Anterior cingulate cortex (tissue), 58 donors: ENCODE data around the gene PPP6R3.

Source experiments
- DNase-seq, 58 donors: peaks; one replicate each; lab custom pipeline; 2025; lab: John Stamatoyannopoulos, UW

The PPP6R3 gene

DNA sequence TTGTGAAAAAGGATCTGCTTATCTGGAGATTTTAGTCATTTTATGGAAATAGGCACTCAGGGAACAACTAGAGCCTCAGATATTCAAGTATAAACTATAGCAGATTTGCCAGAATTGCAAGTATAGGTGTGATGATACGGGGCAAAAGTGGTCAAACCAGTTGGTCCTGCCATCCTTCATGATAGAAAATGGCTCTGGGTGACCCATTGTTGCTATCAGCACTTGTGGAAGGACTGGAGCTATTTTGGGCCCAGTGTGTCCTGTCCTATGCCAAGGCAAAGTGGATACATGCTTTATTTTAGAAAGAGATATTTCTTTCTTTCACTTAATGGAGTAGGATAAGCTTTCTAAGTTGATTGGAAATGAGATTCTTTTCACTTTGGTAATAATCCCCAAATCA is 85.2 kb downstream of the PPP6R3 start:
- no peak for DNase-seq

DNA sequence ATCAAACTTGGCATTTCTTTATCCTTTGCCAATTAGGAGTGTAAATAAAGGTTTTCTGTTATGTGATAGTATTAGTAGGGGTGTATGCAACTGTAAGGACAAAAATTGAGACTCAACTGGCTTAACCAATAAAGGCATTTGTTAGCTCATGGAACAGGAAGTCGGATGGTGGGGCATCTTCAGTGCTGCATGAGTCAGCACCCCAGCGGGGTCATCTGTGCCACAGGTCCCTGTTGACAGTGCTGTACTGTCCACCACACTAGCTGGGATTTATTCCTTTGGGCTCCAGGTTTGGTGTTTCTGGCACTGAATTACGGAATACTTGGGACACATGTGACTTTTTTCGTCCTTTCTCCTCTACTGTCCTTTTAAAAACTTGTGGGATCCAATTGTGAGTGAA is 86.0 kb downstream of the PPP6R3 start:
- DNase-seq, result no peak

DNA sequence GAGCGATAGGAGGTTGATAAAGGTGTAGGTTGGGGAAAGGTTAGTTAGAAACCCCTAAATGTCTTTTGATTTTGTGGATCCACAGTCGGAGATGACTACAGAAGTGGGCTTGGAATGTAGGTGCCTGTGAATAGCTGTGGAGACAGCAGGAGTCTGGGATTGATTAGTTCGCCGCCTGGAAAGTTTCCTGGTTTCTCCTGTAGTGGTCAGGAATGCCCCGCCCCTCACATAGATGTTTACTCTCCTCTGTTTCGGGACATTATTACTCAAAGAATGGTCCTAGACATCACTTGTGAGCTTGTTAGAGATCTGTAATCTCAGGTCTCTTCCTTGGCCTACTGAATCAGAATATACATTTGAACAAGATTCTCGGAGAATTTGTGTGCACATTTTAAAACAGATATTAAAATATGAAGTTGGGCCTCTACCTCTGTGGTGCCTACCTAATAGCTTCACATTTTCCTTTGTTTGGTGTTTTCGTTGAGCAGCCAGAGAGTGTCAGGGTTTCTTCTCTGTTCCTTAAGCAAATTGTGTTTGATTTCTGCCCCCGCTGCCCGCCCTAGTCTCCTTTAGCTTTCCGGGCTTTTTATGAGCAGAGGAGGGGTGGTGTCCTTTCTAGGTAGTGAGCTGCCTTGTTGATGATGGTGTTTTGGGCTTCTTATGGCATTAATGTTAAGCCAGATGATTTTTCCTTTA is 89.4 kb downstream of the PPP6R3 start:
- DNase-seq, result no peak

DNA sequence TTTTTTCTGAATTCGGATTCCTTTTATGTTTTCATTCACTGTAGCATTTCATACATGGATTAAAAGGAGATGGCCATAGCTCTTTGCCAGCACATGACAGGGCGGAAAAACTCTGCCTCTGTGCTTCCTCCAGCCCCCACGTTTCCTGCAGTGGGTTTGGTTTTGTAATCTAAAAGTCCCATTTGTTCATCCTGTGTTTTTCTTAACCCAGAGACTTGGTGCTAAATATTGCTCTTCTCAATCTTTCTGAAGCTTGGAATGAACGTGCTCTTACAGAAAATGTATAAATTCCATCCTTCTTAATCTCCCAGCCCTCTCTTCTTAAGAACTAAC is 89.9 kb downstream of the PPP6R3 start:
- peak in 1 of 58 donors; percentile 8 for DNase-seq

DNA sequence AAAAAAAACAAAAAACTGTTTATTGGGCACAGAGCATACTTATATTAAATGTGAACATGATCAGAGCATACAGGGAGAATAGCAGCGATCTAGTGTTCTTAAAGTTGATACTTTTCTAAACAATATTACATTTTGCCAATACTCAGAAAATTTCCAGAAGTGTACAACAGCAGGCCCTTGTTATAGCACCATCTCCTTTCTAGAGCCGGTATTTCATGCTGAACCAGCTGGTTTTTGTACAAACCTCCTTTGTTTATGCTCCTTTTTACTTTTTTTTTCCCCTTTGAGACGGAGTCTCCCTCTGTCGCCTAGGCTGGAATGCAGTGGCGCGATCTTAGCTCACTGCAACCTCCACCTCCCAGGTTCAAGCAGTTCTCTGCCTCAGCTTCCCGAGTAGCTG is 90.7 kb downstream of the PPP6R3 start:
- DNase-seq, result no peak

DNA sequence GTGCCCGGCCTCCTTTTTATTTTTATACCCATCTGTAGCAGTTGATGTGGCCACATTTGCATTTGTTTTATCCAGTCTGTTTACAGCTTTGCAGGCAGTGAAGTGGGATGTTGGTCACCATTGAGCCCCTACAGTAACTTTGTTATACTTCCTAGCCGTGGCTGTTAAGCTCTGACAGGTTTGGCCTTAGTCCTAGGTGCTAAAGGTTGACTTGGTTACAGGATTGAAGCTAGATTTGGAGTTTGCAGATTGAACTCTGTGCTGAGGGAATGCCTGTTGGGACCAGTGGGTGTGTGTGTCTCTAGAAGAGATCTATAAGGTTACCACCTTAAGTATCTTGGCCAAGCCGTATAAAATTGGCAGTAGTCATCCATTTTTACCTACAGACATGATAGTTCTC is 91.2 kb downstream of the PPP6R3 start:
- DNase-seq, result no peak

DNA sequence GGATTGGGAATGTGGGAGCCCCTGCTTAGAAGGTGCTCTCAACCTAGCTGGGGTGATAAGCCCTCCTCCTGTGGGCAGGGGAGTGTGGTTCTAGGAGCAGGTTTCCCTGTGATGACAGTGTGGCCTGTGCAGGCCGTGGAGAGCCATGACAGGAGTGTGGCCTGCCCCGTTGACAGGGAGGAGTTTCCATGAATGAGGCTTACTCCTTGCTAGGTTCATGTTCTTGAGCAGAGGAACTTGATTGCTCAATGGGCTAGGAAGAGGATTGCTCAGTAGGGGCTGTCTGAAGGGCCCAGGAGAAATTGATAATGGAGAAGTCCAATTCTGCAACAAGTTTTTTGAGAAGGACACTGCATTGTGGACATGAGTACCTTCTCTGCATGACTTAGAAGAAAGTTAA is 92.0 kb downstream of the PPP6R3 start:
- DNase-seq, result no peak

DNA sequence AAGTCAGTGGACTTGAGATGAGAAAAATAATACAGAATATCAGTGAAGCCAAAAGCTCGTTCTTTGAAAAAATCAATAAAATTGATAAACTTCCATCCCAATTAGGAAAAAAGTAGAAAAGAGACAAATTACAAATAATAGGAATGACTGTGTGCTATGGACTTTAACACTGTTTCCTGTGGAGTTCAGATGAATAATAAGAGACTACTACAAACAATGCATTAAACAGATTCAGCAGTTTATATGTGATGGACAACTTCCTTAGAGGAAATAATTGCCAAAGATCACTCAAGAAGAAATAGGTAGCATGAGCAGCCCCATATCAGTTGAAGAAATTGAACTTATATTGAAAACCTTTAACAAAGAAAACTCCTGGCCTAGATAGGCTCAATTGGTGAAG is 99.7 kb downstream of the PPP6R3 start:
- DNase-seq, result no peak

DNA sequence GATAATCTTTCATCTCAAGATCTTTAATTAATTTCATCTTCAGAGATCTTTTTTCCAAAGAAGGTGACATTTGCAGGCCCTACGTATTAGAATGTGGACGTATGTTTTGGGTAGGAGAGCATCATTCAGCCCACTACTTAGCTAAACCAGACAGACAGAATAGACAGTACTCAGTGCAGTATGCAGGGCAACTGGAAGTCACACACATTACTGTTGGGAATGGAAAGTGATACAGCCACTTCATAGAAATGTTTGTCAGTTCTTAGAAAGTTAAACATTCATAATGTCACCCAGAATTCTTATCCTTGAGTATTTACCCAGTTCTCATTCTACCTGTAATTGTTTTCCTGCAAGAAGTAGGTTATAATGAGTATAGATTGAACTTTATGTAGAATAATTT is 102.9 kb downstream of the PPP6R3 start:
- DNase-seq, result no peak

DNA sequence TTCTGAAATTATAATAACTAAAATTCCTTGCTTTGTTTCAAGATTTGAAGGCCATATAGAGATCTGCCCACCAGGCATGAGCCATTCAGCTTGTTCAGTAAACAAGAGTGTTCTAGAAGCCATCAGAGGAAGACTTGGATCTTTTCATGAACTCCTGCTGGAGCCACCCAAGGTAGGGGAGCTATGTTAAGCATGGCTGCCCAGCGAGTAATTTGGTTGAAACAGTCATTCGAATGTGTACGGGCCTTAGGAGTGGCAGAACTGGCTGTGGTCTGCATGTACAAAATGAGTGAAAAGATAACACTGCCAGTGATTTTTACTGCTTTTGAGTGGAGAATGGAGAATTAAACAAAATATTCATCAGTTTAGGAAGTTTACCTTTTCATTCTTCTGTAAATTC is 103.7 kb downstream of the PPP6R3 start:
- DNase-seq, result no peak

DNA sequence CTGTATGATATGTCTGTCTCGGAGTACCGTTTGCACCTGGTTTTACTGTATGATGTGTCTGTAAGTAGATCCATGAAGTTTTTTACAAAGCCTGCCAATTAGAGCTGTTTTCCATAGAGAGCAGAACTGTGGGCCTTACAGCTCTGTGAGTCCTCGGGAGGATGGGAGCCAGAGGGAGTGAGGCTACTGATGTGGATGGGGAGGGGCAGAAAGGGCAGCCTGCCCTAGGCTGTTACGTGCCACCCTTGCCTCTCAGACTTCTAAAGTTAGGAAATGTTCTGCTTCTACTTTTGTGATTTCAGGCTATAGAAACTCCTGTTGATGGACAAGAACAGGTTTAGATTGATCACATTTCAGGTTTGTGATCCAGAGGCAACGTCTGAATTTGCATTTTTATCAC is 105.2 kb downstream of the PPP6R3 start:
- DNase-seq, result no peak

DNA sequence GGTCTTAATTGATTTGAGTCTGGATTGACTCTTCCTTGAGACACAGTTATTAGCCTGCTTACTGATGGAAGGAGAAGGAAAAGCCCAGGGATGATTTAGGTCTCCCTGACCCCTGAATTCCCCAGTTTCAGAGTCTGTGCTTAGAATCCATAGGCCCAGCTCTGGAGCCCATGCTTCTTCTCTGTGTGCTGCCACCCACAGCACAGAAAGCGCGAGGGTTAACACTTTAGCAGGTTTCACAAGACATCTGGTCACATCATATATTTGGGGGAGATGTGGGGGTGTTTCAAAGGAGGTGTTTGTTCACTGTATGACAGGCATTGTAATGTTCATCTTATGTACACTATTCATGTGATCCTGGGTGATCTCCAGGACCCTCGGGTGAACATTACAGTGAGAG is 107.0 kb downstream of the PPP6R3 start:
- DNase-seq, result peak in 1 of 58 donors; percentile 6

DNA sequence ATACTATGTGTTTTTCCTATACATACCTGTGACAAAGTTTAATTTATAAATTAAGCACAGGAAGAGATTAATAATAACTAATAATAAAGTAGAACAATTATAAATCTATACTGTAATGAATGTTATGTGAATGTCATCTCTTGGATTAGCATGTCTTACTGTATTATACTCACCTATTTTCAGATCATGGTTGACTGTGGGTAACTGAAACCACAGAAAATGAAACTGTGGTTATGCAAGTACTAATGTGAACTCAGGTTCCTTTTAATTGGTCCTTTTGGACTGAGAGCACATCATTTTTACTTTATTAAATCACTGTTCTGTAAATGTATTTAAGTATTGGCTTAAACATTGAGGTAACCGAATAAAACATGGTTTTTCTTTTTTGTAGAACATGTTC is 108.8 kb downstream of the PPP6R3 start:
- DNase-seq, result no peak

DNA sequence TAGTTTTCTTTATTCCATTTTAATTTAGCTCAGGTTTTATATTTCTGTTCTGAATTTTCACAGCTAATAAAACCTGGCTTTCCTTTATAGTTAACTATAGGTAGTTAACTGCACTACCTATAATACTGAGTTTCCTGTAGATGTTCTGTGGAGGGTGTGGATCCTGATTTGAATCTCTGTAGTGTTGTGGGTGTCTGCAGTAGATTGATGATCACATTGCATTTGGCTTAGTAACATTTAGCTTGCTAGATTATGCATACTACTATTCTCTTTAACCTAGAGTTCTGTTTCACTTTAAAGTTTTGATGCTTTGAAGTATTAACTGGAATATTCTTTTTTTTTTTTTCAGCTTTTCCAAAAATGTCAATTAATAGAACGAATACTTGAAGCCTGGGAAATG is 110.1 kb downstream of the PPP6R3 start:
- no peak for DNase-seq

DNA sequence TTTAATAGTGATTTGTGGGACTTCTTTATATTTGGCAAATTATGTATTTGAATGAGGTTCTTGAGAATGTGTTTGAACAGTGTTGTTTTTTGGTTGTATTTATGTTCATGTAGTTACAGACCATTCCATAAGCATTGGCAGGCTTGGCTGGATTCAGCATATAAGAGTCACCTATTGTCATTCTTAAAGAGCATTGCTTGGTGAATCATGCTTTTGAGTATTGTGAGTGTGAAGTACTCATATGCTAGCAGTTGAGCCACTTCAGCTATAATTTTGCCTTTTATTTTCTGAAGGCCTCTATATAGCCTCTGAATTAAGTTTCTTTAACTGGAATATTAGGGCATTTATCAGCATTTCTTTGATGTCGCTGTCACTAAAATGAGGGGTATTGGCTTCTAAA is 113.8 kb downstream of the PPP6R3 start:
- DNase-seq, result no peak

DNA sequence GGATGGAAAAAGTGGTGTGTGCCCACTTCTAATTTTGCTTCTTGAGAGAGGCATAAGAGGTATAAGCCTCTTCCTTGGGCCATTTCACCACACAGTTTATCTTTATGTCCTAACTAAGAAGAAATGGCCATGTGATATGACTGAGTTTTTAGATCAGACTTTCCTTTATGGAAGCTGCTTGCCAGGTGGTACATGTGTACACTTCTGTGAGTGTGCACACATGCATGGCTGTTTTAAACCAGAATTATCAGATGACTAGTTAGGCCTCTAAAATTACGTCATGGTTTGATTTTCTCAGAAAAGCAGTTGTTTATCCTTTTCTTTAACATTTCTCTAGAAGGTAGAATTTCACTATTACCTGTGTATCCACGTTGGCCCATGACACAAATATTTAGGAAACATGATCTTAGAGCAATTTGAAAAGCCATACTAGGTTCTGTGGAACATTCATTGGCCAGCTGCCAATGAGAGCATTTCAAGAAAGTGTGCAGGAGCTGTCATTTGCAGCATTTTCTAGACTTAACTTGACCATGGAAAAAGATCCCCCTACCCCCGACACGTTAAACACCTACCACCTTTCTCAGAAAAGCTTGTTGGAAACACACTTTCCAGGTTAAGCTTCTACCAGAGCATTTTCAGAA is 114.6 kb downstream of the PPP6R3 start:
- no peak for DNase-seq

DNA sequence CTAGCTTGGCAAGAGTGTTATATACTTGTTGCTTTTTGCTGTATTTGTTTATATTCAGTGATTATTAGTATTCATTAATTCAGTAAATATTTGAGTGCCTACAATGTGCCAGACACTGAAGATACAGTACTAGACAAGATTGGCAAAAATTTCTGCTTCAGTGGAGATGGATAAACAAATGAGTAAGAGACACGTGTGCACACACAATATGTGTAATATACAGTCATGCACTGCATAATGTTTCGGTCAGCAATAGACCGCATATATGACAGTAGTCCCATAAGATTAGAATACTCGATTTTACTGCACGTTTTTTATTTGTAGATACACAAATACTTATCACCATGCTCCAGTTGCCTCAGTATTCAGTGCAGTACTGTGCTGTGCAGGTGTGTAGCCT is 118.9 kb downstream of the PPP6R3 start:
- no peak for DNase-seq

DNA sequence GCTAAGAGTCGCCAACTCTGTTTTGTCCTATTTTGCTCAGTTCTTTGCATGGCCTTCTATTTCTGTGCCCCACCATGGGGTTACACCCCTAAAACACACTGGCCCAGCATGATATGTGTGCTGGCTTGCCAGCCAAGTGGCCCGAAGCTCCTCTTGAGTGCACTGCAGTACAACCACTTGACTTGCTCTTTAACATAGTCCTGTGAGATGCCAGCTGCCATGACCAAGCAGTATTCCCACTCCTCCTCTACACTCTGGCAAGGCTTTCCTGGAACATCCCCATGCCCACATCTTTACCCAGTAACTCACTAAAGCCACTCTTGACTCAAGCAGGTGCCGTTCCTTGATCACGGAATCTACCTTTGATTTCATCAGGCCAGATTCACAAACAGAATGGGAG is 120.9 kb downstream of the PPP6R3 start:
- DNase-seq, result no peak

DNA sequence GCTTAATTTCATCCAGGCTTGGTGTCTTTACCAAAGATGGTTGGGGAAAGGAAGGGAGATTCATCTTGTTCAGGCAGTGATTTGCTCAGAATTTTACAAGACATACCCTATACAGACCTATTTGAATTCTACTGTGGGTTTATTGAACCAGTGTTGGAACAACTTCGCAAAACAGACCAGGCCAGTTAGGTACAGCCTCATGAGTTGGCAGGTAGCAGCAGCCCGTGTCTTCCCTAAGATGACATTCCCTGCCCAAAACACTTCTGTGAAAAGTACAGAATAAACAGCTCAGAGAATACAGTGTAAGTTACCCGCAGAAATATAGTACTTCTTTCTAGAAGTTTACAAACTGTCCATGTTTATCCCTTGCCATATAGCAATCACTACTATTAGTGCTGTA is 121.3 kb downstream of the PPP6R3 start:
- DNase-seq, result no peak

DNA sequence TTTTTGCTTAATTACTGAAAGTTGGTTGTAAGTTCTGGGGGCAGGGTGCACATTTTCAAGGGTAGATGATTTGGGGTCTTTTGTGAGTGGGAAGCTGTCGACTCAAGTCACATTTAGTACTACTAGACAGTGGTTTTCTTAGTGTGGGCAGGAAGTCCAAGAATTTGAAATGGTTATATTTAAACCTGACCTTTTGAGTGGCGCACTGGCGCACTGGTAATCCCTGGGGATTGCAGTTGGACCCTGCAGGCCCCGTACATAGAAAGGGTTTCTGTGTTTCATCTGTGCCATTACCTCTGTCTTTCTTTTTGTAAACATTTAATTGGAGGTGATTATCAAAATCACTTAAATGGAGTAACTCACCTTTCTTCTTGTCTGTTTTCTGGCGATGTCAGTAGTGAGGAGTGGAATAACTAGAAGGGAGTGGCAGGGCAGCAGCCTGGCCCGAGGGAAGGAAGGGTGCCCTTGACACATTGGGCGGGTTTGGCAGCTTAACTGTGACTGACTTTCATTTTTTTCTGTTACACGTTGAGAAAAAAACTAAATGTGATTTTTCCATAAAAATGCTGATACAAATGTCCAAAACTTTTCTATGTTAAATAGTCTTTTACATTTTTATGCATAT is 122.0 kb downstream of the PPP6R3 start:
- no peak for DNase-seq

DNA sequence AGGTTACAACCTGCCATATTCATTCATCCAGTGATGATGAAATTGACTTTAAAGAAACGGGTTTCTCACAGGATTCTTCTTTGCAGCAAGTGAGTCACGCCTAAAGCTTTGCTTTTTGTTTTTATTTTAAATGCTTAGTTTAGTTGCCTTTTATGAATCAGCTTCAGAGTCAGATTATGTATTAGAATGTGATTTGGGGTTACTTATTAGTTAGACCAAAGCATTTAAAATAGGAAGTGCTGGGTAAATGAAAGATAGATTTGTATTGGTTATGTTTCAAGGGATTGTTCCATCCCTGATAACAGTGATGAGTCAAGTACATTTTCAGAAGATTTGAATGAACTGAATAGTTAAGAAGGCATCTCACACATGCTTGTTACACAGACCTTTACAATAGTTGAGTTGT is 122.5 kb downstream of the PPP6R3 start:
- DNase-seq, result no peak

DNA sequence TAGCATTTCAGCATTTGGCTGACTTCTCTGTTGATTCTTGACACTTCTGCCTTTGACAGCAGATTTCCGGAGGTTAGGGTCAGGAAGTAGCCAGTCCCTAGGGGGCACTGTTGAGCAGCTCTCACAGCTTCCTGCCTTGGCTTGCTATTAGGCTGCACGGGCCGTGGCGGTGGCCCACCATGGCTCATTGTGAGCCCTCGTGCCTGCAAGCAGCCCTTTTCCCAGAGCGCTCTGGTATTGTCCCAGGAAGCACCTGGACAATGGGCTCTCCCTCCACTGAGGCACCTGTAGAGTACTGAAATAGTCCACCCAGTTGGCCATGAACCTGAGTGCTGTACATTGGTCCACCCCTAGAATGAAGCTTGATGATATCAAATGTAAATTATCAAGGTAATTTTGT is 123.5 kb downstream of the PPP6R3 start:
- DNase-seq, result peak in 2 of 58 donors; percentile 8 to 16
